ENCODE results near the gene STPG1.

DNA sequence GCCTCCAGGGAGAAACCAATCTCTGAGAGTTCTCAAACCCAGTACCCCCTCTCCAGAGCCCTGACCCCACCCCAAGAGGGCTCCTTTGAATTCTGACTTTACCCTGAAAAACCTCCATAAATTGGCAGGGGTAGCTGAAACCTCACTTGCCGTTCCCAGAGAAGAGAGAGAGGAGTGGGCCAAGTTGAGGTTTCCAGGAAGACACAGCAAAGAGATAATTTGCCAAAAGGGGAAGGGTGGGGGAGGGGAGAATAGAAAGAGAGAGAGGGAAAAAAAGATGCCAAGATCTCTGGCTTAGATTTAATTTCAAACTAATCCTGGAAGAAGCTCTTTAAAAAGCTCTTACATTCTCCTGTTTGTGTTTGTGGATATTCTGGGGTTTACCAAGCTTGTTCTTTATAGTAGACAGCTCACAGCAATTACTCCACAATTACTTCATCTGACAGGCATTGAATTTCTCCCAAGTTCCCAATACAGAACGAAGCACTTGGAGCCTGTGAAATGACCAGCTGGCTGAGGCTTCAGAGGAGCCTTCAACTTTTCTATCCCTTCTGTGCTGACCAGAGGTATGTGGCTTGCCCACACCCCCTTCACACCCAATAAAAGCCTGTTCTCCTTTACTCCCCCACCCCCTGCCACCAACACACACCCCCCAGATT, 95.5 kb downstream of the STPG1 start:
- TF ChIP-seq, protein P1, sequence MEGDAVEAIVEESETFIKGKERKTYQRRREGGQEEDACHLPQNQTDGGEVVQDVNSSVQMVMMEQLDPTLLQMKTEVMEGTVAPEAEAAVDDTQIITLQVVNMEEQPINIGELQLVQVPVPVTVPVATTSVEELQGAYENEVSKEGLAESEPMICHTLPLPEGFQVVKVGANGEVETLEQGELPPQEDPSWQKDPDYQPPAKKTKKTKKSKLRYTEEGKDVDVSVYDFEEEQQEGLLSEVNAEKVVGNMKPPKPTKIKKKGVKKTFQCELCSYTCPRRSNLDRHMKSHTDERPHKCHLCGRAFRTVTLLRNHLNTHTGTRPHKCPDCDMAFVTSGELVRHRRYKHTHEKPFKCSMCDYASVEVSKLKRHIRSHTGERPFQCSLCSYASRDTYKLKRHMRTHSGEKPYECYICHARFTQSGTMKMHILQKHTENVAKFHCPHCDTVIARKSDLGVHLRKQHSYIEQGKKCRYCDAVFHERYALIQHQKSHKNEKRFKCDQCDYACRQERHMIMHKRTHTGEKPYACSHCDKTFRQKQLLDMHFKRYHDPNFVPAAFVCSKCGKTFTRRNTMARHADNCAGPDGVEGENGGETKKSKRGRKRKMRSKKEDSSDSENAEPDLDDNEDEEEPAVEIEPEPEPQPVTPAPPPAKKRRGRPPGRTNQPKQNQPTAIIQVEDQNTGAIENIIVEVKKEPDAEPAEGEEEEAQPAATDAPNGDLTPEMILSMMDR (IDR thresholded peaks at IDR 0.05) = no peak
- no peak for TF ChIP-seq POLR2AphosphoS5 (IDR thresholded peaks at IDR 0.05; ENCODE audit: insufficient read depth in 1 of 2, low read depth in 1 of 2)

Data from vagina (tissue), 2 donors.